Measurements from ENCODE around the gene FBLN7. TPM values are rescaled to one million over a fixed set of nuclear protein-coding genes. Genes with fewer than 3 reads are reported as not detected.

Gene FBLN7
- total RNA-seq, 1 donor from 2014 or later, result 0.20 TPM

DNA sequence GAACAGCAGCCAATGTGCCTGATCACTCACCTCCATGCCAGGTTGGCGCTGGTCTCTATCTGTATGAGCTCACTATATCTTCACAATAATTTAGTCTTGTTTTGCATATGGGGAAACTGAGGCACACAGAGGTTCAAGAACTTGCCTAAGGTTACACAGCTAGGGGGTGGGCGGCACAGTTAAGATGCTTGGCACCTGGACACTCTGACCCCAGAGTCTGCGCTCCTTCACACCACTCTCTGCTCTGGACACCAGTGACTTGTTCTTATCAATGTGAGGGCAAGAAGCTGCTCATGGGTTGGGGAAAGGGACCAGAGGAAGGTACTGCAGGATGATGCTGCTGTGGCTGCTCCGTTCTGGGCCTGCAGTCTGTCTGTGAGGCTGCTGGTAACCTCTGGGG lies 27.1 kb downstream of the FBLN7 start:
- DNase-seq, result no peak
- H3K4me1 Mint-ChIP-seq (ENCODE audit: low read depth, unreplicated experiment), result no peaks in the 10 kb centered on the region

DNA sequence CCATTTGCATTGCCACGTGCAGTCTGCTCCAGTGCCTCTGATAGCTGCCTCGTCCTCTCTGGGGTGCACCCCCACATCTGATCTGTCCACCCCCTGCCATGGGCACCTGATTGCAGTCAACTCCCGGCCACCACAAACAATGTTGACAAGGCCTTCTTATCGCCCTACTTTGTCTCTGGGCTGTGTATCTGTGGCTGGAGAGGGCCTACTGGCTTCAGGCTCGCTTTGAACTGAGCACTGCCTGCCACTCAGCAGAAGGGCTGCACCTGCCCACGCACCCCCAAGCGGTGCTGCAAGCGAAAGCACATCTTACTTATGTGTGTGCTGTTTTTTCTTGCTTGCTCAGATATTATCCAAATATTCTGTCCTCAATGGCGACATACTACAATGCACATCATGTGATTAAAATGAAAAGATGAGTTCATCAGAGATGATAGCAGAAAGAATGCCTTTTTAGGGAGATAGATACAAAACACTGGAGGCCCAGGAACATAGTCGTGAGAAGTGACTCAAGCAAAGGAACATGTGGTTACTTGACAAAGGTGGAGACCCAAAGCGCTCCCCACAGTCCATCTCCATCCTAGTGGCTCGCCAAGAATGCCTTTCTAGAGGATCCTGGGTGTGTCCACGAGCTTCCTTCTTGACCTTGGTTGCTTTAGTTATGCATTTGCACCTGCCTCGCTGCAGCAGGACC lies 28.8 kb downstream of the FBLN7 start:
- Mint-ChIP-seq H3K4me3 (ENCODE audit: unreplicated experiment) (no peak overlapping the region), H3K36me3 (ENCODE audit: unreplicated experiment) (peaks cover 5% of the 10 kb centered on the region), H3K27me3 (ENCODE audit: unreplicated experiment) (peaks cover 8% of the 10 kb centered on the region), H3K4me1 (ENCODE audit: low read depth, unreplicated experiment) (no peaks in the 10 kb centered on the region), H3K9me3 (ENCODE audit: unreplicated experiment) (no peaks in the 10 kb centered on the region), H3K27ac (ENCODE audit: unreplicated experiment) (no peak overlapping the region)
- TF ChIP-seq, protein P1, sequence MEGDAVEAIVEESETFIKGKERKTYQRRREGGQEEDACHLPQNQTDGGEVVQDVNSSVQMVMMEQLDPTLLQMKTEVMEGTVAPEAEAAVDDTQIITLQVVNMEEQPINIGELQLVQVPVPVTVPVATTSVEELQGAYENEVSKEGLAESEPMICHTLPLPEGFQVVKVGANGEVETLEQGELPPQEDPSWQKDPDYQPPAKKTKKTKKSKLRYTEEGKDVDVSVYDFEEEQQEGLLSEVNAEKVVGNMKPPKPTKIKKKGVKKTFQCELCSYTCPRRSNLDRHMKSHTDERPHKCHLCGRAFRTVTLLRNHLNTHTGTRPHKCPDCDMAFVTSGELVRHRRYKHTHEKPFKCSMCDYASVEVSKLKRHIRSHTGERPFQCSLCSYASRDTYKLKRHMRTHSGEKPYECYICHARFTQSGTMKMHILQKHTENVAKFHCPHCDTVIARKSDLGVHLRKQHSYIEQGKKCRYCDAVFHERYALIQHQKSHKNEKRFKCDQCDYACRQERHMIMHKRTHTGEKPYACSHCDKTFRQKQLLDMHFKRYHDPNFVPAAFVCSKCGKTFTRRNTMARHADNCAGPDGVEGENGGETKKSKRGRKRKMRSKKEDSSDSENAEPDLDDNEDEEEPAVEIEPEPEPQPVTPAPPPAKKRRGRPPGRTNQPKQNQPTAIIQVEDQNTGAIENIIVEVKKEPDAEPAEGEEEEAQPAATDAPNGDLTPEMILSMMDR (IDR thresholded peaks at IDR 0.05; ENCODE audit: partially characterized antibody, unreplicated experiment), result no peak
- DNase-seq, result no peak

More for the DNA sequence above, 27.1 kb downstream of the FBLN7 start:
- Mint-ChIP-seq H3K27ac (ENCODE audit: unreplicated experiment) (no peak overlapping the region), H3K4me3 (ENCODE audit: unreplicated experiment) (no peak overlapping the region), H3K27me3 (ENCODE audit: unreplicated experiment) (peaks cover 12% of the 10 kb centered on the region), H3K36me3 (ENCODE audit: unreplicated experiment) (peaks cover 7% of the 10 kb centered on the region), H3K9me3 (ENCODE audit: unreplicated experiment) (no peaks in the 10 kb centered on the region)
- TF ChIP-seq, protein P1 (IDR thresholded peaks at IDR 0.05; ENCODE audit: partially characterized antibody, unreplicated experiment), result no peak

DNA sequence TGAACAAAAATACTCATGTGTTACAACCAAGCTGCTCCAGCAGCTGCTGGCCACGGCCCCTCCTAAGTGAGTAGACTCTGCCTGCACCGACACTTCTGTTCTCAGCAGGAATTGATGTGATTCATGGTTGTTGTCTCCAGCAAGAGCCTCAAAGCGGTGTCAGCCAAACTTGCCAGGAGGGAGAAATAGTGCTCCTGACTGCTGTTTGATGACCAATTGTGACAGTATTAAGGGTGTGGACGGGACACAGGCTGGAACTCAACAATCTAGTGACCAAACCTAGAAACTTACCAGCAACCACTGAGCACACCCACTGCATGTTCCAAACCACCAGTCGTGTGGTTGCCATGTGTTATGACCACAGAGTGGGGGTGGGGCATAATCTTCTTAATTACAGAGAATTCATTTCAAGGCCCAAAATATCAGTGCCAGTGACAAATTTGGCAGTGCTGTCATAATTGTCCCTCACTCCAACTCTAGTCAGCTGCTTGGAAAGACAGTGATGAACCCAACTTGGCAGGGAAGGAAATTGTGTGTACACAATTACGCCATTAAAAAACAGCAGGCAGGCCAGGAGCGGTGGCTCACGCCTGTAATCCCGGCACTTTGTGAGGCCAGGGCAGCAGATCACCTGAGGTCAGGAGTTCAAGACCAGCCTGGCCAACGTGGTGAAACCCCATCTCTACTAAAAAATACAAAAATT lies 30.4 kb downstream of the FBLN7 start:
- no peak overlapping the region for H3K4me3 Mint-ChIP-seq (ENCODE audit: unreplicated experiment)
- no peak overlapping the region for H3K27ac Mint-ChIP-seq (ENCODE audit: unreplicated experiment)
- no peaks in the 10 kb centered on the region for H3K4me1 Mint-ChIP-seq (ENCODE audit: low read depth, unreplicated experiment)
- H3K9me3 Mint-ChIP-seq (ENCODE audit: unreplicated experiment), result no peaks in the 10 kb centered on the region
- H3K36me3 Mint-ChIP-seq (ENCODE audit: unreplicated experiment), result peaks cover 5% of the 10 kb centered on the region
- H3K27me3 Mint-ChIP-seq (ENCODE audit: unreplicated experiment), result peaks cover 7% of the 10 kb centered on the region
- no peak for DNase-seq
- TF ChIP-seq, protein P1 (IDR thresholded peaks at IDR 0.05; ENCODE audit: partially characterized antibody, unreplicated experiment), result no peak

DNA sequence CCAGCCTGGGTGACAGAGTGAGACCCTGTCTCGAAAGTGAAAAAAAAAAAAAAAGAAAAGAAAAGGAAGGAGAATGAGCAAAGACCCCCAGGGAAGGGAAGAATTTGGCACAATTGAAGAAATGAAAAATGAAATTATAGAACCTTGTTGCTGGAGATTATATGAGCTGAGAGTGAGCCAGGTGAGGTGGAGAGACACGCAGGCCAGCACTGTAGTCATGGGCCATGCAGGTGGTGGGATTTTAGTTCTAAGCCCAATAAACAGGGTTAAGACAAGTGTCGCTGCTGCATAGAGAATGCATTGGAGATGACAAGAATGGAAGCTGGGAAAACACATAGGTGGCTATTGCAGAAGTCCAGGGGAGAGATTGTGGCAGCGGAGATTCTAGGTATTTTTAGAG lies 32.3 kb downstream of the FBLN7 start:
- Mint-ChIP-seq H3K9me3 (ENCODE audit: unreplicated experiment) (no peaks in the 10 kb centered on the region), H3K27ac (ENCODE audit: unreplicated experiment) (no peak overlapping the region), H3K4me3 (ENCODE audit: unreplicated experiment) (no peak overlapping the region), H3K27me3 (ENCODE audit: unreplicated experiment) (peaks cover 6% of the 10 kb centered on the region), H3K36me3 (ENCODE audit: unreplicated experiment) (peaks cover 5% of the 10 kb centered on the region), H3K4me1 (ENCODE audit: low read depth, unreplicated experiment) (no peaks in the 10 kb centered on the region)
- TF ChIP-seq, protein P1 (IDR thresholded peaks at IDR 0.05; ENCODE audit: partially characterized antibody, unreplicated experiment), result no peak
- no peak for DNase-seq
